ENCODE data around the gene NCAPH2.

NCAPH2 gene

DNA sequence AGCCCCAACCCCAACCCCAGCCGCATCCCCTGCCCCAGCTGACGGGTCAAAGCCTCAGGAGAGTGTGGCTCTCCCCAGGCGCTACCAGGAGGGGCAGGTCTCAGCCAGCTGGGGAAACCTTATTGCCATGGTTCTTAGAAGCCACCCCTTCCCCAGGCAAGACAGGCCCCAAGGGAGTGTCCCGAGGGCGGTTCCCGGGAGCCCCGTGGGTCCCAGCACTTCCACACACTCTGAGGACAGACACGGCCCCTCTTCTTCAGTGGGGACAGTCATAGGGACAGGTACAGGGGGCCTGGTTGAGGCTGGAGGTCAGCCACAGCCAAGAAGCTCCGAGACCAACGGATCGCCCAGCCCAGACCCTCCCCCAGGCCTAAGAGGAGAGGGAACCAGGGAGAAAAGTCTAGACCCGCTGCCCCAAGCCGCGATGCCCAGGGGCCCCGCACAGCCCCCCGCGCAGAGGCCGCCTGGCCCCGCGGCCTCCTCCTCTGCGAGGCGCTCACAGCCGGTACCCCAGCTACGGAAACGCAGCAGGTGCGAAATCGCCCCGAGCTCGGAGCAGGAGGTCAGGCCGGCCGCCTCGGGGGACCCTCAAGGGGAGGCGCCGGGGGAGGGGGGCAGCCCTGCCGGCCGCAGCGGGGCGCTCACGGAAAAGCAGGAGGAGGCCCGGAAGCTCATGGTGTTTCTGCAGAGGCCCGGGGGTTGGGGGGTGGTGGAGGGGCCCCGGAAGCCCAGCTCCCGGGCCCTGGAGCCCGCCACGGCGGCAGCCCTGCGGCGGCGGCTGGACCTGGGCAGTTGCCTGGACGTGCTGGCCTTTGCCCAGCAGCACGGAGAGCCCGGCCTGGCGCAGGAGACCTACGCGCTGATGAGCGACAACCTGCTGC, 40.3 kb downstream of the NCAPH2 start:
- TF ChIP-seq, protein P1, sequence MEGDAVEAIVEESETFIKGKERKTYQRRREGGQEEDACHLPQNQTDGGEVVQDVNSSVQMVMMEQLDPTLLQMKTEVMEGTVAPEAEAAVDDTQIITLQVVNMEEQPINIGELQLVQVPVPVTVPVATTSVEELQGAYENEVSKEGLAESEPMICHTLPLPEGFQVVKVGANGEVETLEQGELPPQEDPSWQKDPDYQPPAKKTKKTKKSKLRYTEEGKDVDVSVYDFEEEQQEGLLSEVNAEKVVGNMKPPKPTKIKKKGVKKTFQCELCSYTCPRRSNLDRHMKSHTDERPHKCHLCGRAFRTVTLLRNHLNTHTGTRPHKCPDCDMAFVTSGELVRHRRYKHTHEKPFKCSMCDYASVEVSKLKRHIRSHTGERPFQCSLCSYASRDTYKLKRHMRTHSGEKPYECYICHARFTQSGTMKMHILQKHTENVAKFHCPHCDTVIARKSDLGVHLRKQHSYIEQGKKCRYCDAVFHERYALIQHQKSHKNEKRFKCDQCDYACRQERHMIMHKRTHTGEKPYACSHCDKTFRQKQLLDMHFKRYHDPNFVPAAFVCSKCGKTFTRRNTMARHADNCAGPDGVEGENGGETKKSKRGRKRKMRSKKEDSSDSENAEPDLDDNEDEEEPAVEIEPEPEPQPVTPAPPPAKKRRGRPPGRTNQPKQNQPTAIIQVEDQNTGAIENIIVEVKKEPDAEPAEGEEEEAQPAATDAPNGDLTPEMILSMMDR (IDR thresholded peaks at IDR 0.05), result no peak
- Mint-ChIP-seq H3K27me3 (ENCODE audit: low read depth, poor library complexity) (peaks cover 18% of the 10 kb centered on the region), H3K4me1 (peaks cover 18% of the 10 kb centered on the region), H3K4me3 (no peak overlapping the region), H3K9me3 (no peaks in the 10 kb centered on the region), H3K27ac (no peak overlapping the region), H3K36me3 (ENCODE audit: low read depth) (no peaks in the 10 kb centered on the region)
- no peak for DNase-seq

DNA sequence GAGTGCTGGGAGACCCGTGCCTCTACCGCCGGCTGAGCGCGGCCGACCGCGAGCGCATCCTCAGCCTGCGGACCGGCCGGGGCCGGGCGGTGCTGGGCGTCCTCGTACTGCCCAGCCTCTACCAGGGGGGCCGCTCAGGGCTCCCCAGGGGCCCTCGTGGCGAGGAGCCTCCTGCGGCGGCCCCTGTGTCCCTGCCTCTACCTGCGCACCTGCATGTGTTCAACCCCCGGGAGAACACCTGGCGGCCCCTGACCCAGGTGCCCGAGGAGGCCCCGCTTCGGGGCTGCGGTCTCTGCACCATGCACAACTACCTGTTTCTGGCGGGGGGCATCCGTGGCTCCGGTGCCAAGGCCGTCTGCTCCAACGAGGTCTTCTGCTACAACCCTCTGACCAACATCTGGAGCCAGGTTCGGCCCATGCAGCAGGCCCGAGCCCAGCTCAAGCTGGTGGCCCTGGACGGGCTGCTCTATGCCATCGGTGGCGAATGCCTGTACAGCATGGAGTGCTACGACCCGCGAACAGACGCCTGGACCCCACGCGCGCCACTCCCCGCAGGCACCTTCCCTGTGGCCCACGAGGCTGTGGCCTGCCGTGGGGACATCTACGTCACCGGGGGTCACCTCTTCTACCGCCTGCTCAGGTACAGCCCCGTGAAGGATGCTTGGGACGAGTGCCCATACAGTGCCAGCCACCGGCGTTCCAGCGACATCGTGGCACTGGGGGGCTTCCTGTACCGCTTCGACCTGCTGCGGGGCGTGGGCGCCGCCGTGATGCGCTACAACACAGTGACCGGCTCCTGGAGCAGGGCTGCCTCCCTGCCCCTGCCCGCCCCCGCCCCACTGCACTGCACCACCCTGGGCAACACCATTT, 41.1 kb downstream of the NCAPH2 start:
- DNase-seq, result no peak
- no peaks in the 10 kb centered on the region for H3K36me3 Mint-ChIP-seq (ENCODE audit: low read depth)
- no peak overlapping the region for H3K27ac Mint-ChIP-seq
- H3K4me3 Mint-ChIP-seq, result no peak overlapping the region
- peaks cover 22% of the 10 kb centered on the region for H3K27me3 Mint-ChIP-seq (ENCODE audit: low read depth, poor library complexity)
- H3K4me1 Mint-ChIP-seq, result peaks cover 18% of the 10 kb centered on the region
- no peaks in the 10 kb centered on the region for H3K9me3 Mint-ChIP-seq
- TF ChIP-seq, protein P1 (IDR thresholded peaks at IDR 0.05), result no peak

DNA sequence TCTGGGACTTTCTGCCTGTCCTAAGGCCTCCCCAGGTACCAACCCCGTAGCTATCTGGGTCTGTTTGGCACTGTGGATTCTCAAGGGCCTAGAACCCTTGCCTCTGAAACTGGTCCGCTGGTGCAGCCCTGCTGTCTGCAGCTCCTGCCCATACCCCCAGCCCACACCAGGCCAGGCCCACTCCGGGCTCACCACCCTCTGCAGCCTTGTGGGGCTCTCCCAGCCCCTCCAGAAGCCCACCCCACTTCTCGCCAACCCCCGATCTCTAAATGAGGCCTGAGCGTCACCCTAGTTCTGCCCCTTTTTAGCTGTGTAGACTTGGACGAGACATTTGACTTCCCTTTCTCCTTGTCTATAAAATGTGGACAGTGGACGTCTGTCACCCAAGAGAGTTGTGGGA, 42.4 kb downstream of the NCAPH2 start:
- DNase-seq, result no peak
- H3K36me3 Mint-ChIP-seq (ENCODE audit: low read depth), result no peaks in the 10 kb centered on the region
- peak overlapping the region; percentile 94 for H3K27ac Mint-ChIP-seq
- peaks cover 16% of the 10 kb centered on the region for H3K4me1 Mint-ChIP-seq
- TF ChIP-seq, protein P1 (IDR thresholded peaks at IDR 0.05), result no peak
- no peak overlapping the region for H3K4me3 Mint-ChIP-seq
- no peaks in the 10 kb centered on the region for H3K9me3 Mint-ChIP-seq
- peaks cover 22% of the 10 kb centered on the region for H3K27me3 Mint-ChIP-seq (ENCODE audit: low read depth, poor library complexity)

DNA sequence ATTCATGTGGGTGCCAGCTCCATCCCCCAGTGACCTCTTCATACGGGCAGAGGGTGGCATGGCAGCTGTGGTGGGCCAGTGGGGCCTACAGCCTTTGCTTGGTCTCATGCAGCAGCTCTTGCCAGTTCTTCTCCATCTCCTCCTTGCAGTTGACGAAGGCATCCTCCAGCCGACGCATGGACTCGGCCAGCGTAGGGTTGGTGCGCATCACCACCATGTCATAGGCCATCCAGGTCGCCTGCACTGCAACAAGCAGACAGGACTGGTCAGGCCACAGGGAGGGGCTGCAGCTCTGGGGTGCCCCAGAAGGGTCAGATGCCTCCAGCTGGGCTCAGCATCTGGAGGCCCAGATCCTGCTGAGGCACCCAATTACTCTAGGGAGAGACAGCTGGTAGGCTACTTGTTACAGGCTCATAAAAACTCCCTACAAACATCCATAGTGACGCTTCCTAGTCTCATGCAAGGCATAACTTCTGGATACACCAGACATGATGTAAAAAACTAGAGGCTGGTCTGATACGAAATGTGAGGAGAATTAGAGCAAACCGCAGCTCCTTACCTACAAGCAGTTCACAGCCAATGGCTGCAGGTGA, 43.2 kb downstream of the NCAPH2 start:
- Mint-ChIP-seq H3K36me3 (ENCODE audit: low read depth) (no peaks in the 10 kb centered on the region), H3K9me3 (no peaks in the 10 kb centered on the region), H3K4me3 (no peak overlapping the region), H3K4me1 (peaks cover 12% of the 10 kb centered on the region), H3K27ac (no peak overlapping the region), H3K27me3 (ENCODE audit: low read depth, poor library complexity) (peaks cover 21% of the 10 kb centered on the region)
- DNase-seq, result no peak
- TF ChIP-seq, protein P1 (IDR thresholded peaks at IDR 0.05), result no peak

DNA sequence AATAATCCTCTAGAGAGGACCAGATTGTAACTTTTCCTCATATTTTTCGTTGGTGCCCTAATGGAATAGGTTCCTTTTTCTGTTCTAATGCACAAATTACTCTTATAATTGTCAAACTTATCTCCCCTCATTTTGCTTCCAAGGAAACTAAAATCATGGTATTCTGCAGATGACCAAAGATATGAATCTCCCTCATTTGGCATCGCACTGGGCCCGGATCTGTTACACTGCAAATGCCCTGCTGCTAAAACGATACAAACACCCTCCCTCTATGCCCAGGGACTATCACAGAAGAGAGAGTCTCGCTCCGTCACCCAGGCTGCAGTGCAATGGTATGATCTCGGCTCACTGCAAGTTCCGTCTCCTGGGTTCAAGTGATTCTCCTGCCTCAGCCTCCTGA, 45.3 kb downstream of the NCAPH2 start:
- H3K27ac Mint-ChIP-seq, result no peak overlapping the region
- peaks cover 12% of the 10 kb centered on the region for H3K4me1 Mint-ChIP-seq
- peaks cover 28% of the 10 kb centered on the region for H3K27me3 Mint-ChIP-seq (ENCODE audit: low read depth, poor library complexity)
- no peak overlapping the region for H3K4me3 Mint-ChIP-seq
- H3K36me3 Mint-ChIP-seq (ENCODE audit: low read depth), result no peaks in the 10 kb centered on the region
- no peaks in the 10 kb centered on the region for H3K9me3 Mint-ChIP-seq
- TF ChIP-seq, protein P1 (IDR thresholded peaks at IDR 0.05), result no peak
- no peak for DNase-seq
